Liver (tissue), 9 donors: ENCODE data around the gene FRG2B. TPM values are rescaled to one million over a fixed set of nuclear protein-coding genes. Genes with fewer than 3 reads are reported as not detected.
"Not testable (repeated sequence)": the region's sequence is repeated elsewhere in the genome, so short reads cannot be mapped to it uniquely, and the experiment has no call there.

Source experiments
- DNase-seq: peaks from one replicate; pipeline ENCODE4 v3.0.0-alpha.2; 2017; ENCODE audit warnings: low spot score
- H3K27ac ChIP-seq, 2 donors: one replicate each; pipeline ENCODE4 v1.7.0; 2013; ENCODE audit warnings: inconsistent platforms in 2 of 2, low read length in 2 of 2, control low read depth in 1 of 2, low read depth in 1 of 2, mild to moderate bottlenecking in 1 of 2
- H3K27me3 ChIP-seq, 4 donors: one replicate each; pipeline versions ENCODE4 v1.6.1 to v1.7.0; 2013; ENCODE audit warnings: low read length in 3 of 4, inconsistent platforms in 1 of 4, mild to moderate bottlenecking in 1 of 4, moderate library complexity in 1 of 4; ENCODE audit not compliant: control insufficient read depth in 4 of 4, insufficient read depth in 4 of 4
- H3K36me3 ChIP-seq, 4 donors: one replicate each; pipeline versions ENCODE4 v1.6.1 to v1.7.0; 2013; ENCODE audit warnings: low read length in 3 of 4, mild to moderate bottlenecking in 3 of 4, low read depth in 1 of 4, moderate library complexity in 1 of 4; ENCODE audit not compliant: control insufficient read depth in 4 of 4, insufficient read depth in 3 of 4
- H3K4me1 ChIP-seq, 4 donors: one replicate each; pipeline versions ENCODE4 v1.6.1 to v1.7.0; 2013; ENCODE audit warnings: low read length in 3 of 4, mild to moderate bottlenecking in 3 of 4, moderate library complexity in 1 of 4; ENCODE audit not compliant: control insufficient read depth in 4 of 4, insufficient read depth in 4 of 4
- H3K4me3 ChIP-seq, 3 donors: one replicate each; pipeline versions ENCODE4 v1.6.1 to v1.7.0; 2013; ENCODE audit warnings: low read length in 3 of 3, control low read depth in 1 of 3, low read depth in 1 of 3, mild to moderate bottlenecking in 1 of 3
- H3K9ac ChIP-seq, 2 donors: one replicate each; pipeline ENCODE4 v1.7.0; 2013; ENCODE audit warnings: low read length in 2 of 2, mild to moderate bottlenecking in 2 of 2, moderate library complexity in 2 of 2, control low read depth in 1 of 2, low read depth in 1 of 2
- H3K9me3 ChIP-seq, 4 donors: one replicate each; pipeline versions ENCODE4 v1.6.1 to v1.7.0; 2013; ENCODE audit warnings: low read length in 3 of 4; ENCODE audit not compliant: control insufficient read depth in 4 of 4
- WGBS: extraction: QIAGEN DNeasy Blood & Tissue Kit; methylation state at CpG from one replicate; pipeline ENCODE4 v1.1.7; 2013; 5-methylcytosine and 5-hydroxymethylcytosine counted together
- polyA plus RNA-seq, 2 donors: library from polyadenylated mRNA; stranded (reverse) in 1 of 2; unstranded in 1 of 2; fragments of 200-250 nt in 1 of 2; fragments of >200 nt in 1 of 2; fragmentation: Nextera tagmentation in 1 of 2; extraction: Ambion mirVana in 1 of 2; gene quantifications; one replicate each; pipeline versions ENCODE4 v1.2.1 to v1.2.3, GENCODE V29; 2013 to 2015
- total RNA-seq, 2 donors: library from RNA; depleted of rRNA; stranded (reverse); fragments of >200 nt; gene quantifications; one replicate each; pipeline ENCODE4 v1.2.3, GENCODE V29; 2014
- donor health status: healthy.
- donor health status: healthy.
- donor health status: healthy.
- donor health status: healthy.
- donor health status: healthy.

The FRG2B gene
- total RNA-seq (not detected), polyA plus RNA-seq (not detected)

DNA sequence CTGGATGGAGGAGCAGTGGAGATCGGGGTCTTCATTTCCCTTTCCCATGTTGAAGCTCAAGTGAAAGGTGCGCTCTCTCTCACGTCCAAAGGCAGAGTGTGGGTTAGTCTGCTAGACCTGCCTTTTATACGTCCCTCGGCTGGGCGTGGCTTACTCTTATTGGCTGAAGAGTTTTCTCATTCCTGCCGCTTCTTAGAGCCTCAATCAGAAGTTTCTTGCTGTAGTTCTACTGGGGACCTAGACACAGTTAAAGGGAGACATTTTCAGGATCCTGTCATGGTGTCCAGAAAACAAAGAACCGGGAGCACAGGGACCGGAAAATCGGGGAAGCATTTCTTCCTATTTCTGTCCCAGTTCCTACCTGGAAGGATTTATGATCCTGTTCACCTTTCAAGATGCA lies at the start of gene FRG2B:
FRG2B (minus strand) TSS at position 101 of the 400 bp plus-strand sequence; CDS start at position 48, 53 bp downstream.
- not testable (repeated sequence) for H3K4me3 ChIP-seq, H3K36me3 ChIP-seq, H3K27ac ChIP-seq, H3K4me1 ChIP-seq, DNase-seq, H3K27me3 ChIP-seq, H3K9me3 ChIP-seq, H3K9ac ChIP-seq
- WGBS, result 41% methylated on average over 3 of the region's 10 CpGs

DNA sequence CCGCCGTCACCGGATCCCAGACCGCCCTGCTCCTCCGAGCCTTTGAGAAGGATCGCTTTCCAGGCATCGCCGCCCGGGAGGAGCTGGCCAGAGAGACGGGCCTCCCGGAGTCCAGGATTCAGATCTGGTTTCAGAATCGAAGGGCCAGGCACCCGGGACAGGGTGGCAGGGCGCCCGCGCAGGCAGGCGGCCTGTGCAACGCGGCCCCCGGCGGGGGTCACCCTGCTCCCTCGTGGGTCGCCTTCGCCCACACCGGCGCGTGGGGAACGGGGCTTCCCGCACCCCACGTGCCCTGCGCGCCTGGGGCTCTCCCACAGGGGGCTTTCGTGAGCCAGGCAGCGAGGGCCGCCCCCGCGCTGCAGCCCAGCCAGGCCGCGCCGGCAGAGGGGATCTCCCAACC lies 40.9 kb upstream of the FRG2B start:
- not testable (repeated sequence) for H3K9me3 ChIP-seq, H3K36me3 ChIP-seq, H3K4me1 ChIP-seq, H3K4me3 ChIP-seq, DNase-seq, H3K9ac ChIP-seq, H3K27me3 ChIP-seq, H3K27ac ChIP-seq
- WGBS, result no CpG with 5 or more reads among the region's 40 CpGs

DNA sequence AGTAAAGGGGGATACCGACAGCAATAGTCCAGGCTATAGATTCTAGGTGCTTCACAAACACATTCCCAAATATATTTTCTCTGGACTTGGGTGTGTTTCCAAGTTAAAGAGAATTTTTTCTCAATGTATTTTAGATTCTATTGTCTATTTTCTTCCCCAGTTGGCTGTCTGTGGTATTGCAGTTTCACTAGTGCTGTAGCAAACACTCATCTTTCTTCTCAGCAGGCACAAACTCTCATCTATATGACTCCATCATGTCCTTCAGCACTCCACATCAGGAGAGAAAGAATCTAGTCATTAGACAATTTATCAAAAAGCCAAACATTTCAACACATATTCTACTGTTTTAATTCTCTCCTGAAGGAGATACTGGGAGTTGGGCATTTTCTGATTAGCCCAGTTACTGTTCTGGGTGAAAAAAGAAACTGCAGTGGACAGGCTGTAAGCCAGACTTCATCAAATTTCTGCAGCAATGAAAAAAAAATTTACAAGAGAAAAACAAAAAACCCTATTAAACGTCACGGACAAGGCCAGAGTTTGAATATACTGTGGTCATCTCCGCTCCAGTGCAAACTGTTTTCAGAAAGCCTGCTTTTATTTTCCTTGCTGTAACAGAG lies 37.1 kb upstream of the FRG2B start:
- not testable (repeated sequence) for H3K4me3 ChIP-seq

DNA sequence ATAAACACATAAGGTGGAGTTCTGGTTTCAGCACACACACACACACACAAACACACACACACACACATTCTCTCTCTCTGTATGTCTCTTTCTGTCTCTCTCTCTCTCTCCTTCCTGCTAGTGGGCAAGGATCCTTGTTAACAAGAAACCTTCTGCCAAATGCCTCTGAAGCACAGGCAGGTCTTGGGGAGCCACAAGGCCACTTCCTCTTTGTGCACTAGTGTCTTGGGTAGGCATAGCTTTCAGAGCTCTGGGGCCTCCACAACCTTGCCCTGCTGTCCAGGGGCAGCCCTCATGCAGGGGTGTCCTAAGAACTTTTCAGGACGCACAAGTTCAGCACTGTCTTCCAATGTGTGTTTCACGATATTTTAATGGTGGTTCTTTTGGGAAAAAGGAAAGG lies 34.5 kb upstream of the FRG2B start:
- not testable (repeated sequence) for H3K4me3 ChIP-seq, DNase-seq, H3K9me3 ChIP-seq, H3K9ac ChIP-seq, H3K27me3 ChIP-seq, H3K36me3 ChIP-seq, H3K27ac ChIP-seq, H3K4me1 ChIP-seq
- WGBS, result 80% methylated on average over 2 of the region's 2 CpGs

More for the DNA sequence above, 37.1 kb upstream of the FRG2B start:
- not testable (repeated sequence) for DNase-seq, H3K9me3 ChIP-seq, H3K27ac ChIP-seq, H3K36me3 ChIP-seq, H3K4me1 ChIP-seq, H3K27me3 ChIP-seq, H3K9ac ChIP-seq
- WGBS, result 29% methylated on average over 4 of the region's 4 CpGs

DNA sequence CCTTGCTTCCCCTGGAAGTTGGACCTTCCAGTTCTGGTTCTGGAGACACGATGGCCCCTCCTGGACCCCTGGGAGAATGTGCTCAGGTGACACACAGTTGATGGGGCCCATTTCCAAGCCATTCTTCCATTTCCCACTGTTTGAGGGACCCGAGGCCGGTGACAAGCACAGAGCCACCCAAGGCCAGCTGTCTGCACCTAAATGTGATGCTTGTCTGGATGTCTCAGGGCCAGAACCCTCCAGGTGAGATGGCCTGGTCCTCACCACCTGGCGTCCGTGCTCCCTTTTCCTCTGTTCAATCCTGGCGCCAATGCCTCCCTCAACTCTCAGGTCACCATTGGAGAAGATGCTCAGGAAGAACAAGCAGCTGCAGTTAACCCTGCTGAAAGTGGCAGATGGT lies 33.9 kb upstream of the FRG2B start:
- H3K4me1 ChIP-seq, H3K36me3 ChIP-seq, H3K9ac ChIP-seq, DNase-seq, H3K4me3 ChIP-seq, H3K27me3 ChIP-seq, H3K9me3 ChIP-seq, H3K27ac ChIP-seq: not testable (repeated sequence)
- WGBS, result 56% methylated on average over 6 of the region's 6 CpGs

DNA sequence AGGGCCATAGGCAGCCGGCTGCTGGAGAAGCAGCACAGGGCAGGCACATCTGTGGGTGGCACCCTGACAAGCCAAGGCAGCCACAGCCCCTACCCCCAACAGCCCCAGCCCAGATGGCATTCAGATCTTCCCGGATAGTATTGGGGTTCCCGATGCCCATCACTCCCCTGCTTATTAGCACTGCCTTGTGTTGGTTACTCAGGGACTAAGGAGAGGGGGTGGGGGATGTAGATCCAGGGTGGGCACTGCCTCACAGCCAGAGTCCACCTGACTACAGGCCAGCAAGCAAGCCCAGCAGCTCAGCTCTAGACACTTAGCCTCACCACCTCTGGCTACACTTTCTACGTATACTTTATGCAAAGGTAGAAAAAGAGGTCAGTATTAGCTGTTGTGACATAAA lies 30.7 kb upstream of the FRG2B start:
- WGBS, result 85% methylated on average over 3 of the region's 4 CpGs
- H3K9me3 ChIP-seq, H3K9ac ChIP-seq, H3K4me3 ChIP-seq, H3K4me1 ChIP-seq, H3K27ac ChIP-seq, H3K36me3 ChIP-seq, H3K27me3 ChIP-seq, DNase-seq: not testable (repeated sequence)

DNA sequence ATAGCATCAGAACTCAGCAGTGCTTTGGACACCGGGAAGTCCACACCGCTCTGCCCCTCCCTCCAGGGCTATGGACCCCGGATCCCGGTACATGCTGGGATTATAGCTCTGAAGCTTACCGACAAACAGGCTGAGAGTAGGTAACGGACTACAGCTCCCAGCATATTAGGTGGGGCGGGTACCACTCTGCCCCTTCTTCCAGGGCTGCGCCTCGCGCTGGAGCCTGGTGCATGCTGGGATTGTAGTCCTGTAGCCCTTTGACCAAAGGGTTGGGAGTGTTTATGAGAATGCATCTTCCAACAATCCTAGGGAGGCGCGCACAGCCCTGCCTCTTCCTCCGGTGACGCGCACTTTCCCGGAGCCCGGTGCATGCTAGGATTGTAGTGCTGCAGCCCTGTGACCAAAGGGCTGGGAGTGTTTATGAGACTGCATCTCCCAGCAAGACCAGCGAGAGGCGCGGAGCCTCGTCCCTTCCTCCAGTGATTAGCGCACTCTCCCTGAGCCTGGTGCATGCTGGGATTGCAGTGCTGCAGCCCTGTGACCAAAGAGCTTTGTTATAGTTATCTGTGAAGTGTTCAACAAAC lies 22.4 kb upstream of the FRG2B start:
- H3K4me3 ChIP-seq, H3K4me1 ChIP-seq, H3K27me3 ChIP-seq, DNase-seq, H3K9ac ChIP-seq, H3K27ac ChIP-seq, H3K36me3 ChIP-seq, H3K9me3 ChIP-seq: not testable (repeated sequence)
- WGBS, result 18% methylated on average over 5 of the region's 22 CpGs

DNA sequence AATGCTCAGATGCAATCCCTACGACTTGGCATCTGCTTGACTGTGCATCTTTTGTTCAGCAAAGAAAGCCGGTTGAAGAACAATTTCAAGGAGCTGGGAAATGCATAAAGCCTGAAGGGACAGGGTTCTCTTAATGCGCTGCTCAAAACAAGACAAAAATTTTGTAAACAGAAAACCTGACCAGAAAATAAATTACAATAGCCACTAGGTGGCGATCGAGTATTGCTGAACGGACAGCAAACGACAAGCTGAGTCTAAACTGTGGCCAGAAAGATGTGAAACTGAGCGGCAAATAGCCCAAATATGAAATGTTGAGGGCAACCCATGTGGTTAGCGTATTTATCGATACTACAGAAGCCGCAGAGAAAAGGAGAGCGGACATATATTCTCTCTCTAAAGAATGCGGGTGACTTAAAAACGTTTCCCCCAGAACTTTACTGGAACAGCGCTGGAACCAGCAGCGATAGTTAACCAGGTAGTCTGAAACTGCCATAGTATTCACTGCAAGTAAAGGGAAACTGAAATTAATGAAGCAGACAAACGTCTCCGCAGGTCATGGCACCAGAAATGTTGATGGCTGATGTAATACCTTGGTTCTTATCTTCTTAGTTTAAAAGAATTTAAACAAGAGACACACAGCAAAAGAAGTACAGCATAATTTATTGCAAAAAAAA lies 20.6 kb upstream of the FRG2B start:
- WGBS, result 2% methylated on average over 11 of the region's 18 CpGs
- H3K9ac ChIP-seq, H3K4me3 ChIP-seq, H3K27ac ChIP-seq, H3K36me3 ChIP-seq, DNase-seq, H3K4me1 ChIP-seq, H3K27me3 ChIP-seq, H3K9me3 ChIP-seq: not testable (repeated sequence)
